Stimulated activated memory B cell treated with anti-CD40 and anti-IgM and Interleukin-4, amounts not matched to agents 10 μg/mL and 1 μg/mL and 100 μg/mL, for 72 hours (primary cell): ENCODE data around the gene SMCHD1.

Source experiments
- ATAC-seq: fragments of 150-1000 bp; cut with Tn5 transposase; 2 replicates; pipeline ENCODE4 v1.10.0; 2021
- H3K27ac Mint-ChIP-seq: one replicate; pipeline ENCODE4 v1.8.0; 2022; ENCODE audit warnings: mild to moderate bottlenecking, mixed read lengths
- H3K27me3 Mint-ChIP-seq: one replicate; pipeline ENCODE4 v1.8.0; 2022; ENCODE audit warnings: mixed read lengths
- H3K36me3 Mint-ChIP-seq: one replicate; pipeline ENCODE4 v1.8.0; 2022; ENCODE audit warnings: mixed read lengths
- H3K4me1 Mint-ChIP-seq: one replicate; pipeline ENCODE4 v1.8.0; 2022; ENCODE audit warnings: mixed read lengths
- H3K4me3 Mint-ChIP-seq: one replicate; pipeline ENCODE4 v1.8.0; 2022; ENCODE audit warnings: mild to moderate bottlenecking, moderate library complexity, mixed read lengths
- H3K9me3 Mint-ChIP-seq: one replicate; pipeline ENCODE4 v1.8.0; 2022; ENCODE audit warnings: mixed read lengths

Gene SMCHD1

GRCh38 chr18:2683055-2683454 lies 27.5 kb downstream of the SMCHD1 start:
- Mint-ChIP-seq H3K36me3 (peaks cover 84% of the 10 kb centered on the region), H3K9me3 (peaks cover 13% of the 10 kb centered on the region), H3K27ac (peak overlapping the region; percentile 80), H3K27me3 (no peaks in the 10 kb centered on the region), H3K4me3 (no peak overlapping the region), H3K4me1 (peaks cover 64% of the 10 kb centered on the region)
- no peak for ATAC-seq

- H3K4me1 Mint-ChIP-seq = peaks cover 56% of the 10 kb centered on the region
- no peak overlapping the region for H3K4me3 Mint-ChIP-seq
- H3K9me3 Mint-ChIP-seq = peaks cover 13% of the 10 kb centered on the region
- no peaks in the 10 kb centered on the region for H3K27me3 Mint-ChIP-seq
- H3K27ac Mint-ChIP-seq = peak overlapping the region; percentile 84
- no peak for ATAC-seq
- peaks cover 70% of the 10 kb centered on the region for H3K36me3 Mint-ChIP-seq
Measured at GRCh38 chr18:2686349-2686968, 30.9 kb downstream of the SMCHD1 start.

GRCh38 chr18:2687390-2688001 lies 32.0 kb downstream of the SMCHD1 start:
- Mint-ChIP-seq H3K27ac (peak overlapping the region; percentile 84), H3K4me3 (peak overlapping the region; percentile 58), H3K9me3 (peaks cover 13% of the 10 kb centered on the region), H3K36me3 (peaks cover 72% of the 10 kb centered on the region), H3K27me3 (no peaks in the 10 kb centered on the region), H3K4me1 (peaks cover 51% of the 10 kb centered on the region)
- ATAC-seq = peak; percentile 91

- ATAC-seq = no peak
- H3K4me1 Mint-ChIP-seq = peaks cover 14% of the 10 kb centered on the region
- no peaks in the 10 kb centered on the region for H3K27me3 Mint-ChIP-seq
- no peak overlapping the region for H3K4me3 Mint-ChIP-seq
- H3K27ac Mint-ChIP-seq = no peak overlapping the region
- H3K36me3 Mint-ChIP-seq = peaks cover 32% of the 10 kb centered on the region
- H3K9me3 Mint-ChIP-seq = peaks cover 3% of the 10 kb centered on the region
Measured at GRCh38 chr18:2692508-2692907, 37.0 kb downstream of the SMCHD1 start.

GRCh38 chr18:2697184-2697583 lies 41.7 kb downstream of the SMCHD1 start:
- Mint-ChIP-seq H3K4me1 (no peaks in the 10 kb centered on the region), H3K4me3 (no peak overlapping the region), H3K9me3 (no peaks in the 10 kb centered on the region), H3K36me3 (peaks cover 43% of the 10 kb centered on the region), H3K27me3 (no peaks in the 10 kb centered on the region), H3K27ac (no peak overlapping the region)
- ATAC-seq = no peak

- no peak overlapping the region for H3K4me3 Mint-ChIP-seq
- peak overlapping the region; percentile 49 for H3K27ac Mint-ChIP-seq
- no peak for ATAC-seq
- peaks cover 50% of the 10 kb centered on the region for H3K36me3 Mint-ChIP-seq
- no peaks in the 10 kb centered on the region for H3K4me1 Mint-ChIP-seq
- no peaks in the 10 kb centered on the region for H3K27me3 Mint-ChIP-seq
- no peaks in the 10 kb centered on the region for H3K9me3 Mint-ChIP-seq
Measured at GRCh38 chr18:2699001-2699400, 43.5 kb downstream of the SMCHD1 start.

- H3K27me3 Mint-ChIP-seq = no peaks in the 10 kb centered on the region
- H3K27ac Mint-ChIP-seq = peak overlapping the region; percentile 50
- H3K4me1 Mint-ChIP-seq = peaks cover 22% of the 10 kb centered on the region
- no peak overlapping the region for H3K4me3 Mint-ChIP-seq
- ATAC-seq = no peak
- peaks cover 65% of the 10 kb centered on the region for H3K36me3 Mint-ChIP-seq
- H3K9me3 Mint-ChIP-seq = no peaks in the 10 kb centered on the region
Measured at GRCh38 chr18:2704541-2704940, 49.0 kb downstream of the SMCHD1 start.

- H3K9me3 Mint-ChIP-seq = no peaks in the 10 kb centered on the region
- H3K27me3 Mint-ChIP-seq = no peaks in the 10 kb centered on the region
- H3K4me3 Mint-ChIP-seq = no peak overlapping the region
- ATAC-seq = no peak
- peak overlapping the region; percentile 60 for H3K27ac Mint-ChIP-seq
- H3K36me3 Mint-ChIP-seq = peaks cover 73% of the 10 kb centered on the region
- peaks cover 23% of the 10 kb centered on the region for H3K4me1 Mint-ChIP-seq
Measured at GRCh38 chr18:2706903-2707302, 51.4 kb downstream of the SMCHD1 start.

GRCh38 chr18:2707551-2708168 lies 52.1 kb downstream of the SMCHD1 start:
- H3K27ac Mint-ChIP-seq = no peak overlapping the region
- H3K4me1 Mint-ChIP-seq = peaks cover 28% of the 10 kb centered on the region
- no peak for ATAC-seq
- H3K27me3 Mint-ChIP-seq = no peaks in the 10 kb centered on the region
- peaks cover 76% of the 10 kb centered on the region for H3K36me3 Mint-ChIP-seq
- no peaks in the 10 kb centered on the region for H3K9me3 Mint-ChIP-seq
- no peak overlapping the region for H3K4me3 Mint-ChIP-seq

- peaks cover 71% of the 10 kb centered on the region for H3K36me3 Mint-ChIP-seq
- peaks cover 37% of the 10 kb centered on the region for H3K4me1 Mint-ChIP-seq
- no peak for ATAC-seq
- no peak overlapping the region for H3K4me3 Mint-ChIP-seq
- peak overlapping the region; percentile 29 for H3K27ac Mint-ChIP-seq
- no peaks in the 10 kb centered on the region for H3K9me3 Mint-ChIP-seq
- H3K27me3 Mint-ChIP-seq = no peaks in the 10 kb centered on the region
Measured at GRCh38 chr18:2709316-2709715, 53.8 kb downstream of the SMCHD1 start.

GRCh38 chr18:2714140-2714539 lies 58.6 kb downstream of the SMCHD1 start:
- Mint-ChIP-seq H3K4me3 (no peak overlapping the region), H3K9me3 (no peaks in the 10 kb centered on the region), H3K27me3 (no peaks in the 10 kb centered on the region), H3K27ac (peak overlapping the region; percentile 73), H3K36me3 (peaks cover 74% of the 10 kb centered on the region), H3K4me1 (peaks cover 28% of the 10 kb centered on the region)
- ATAC-seq = no peak

GRCh38 chr18:2715990-2716389 lies 60.5 kb downstream of the SMCHD1 start:
- peak overlapping the region; percentile 69 for H3K27ac Mint-ChIP-seq
- no peak for ATAC-seq
- peaks cover 72% of the 10 kb centered on the region for H3K36me3 Mint-ChIP-seq
- H3K27me3 Mint-ChIP-seq = no peaks in the 10 kb centered on the region
- H3K4me1 Mint-ChIP-seq = peaks cover 34% of the 10 kb centered on the region
- no peaks in the 10 kb centered on the region for H3K9me3 Mint-ChIP-seq
- H3K4me3 Mint-ChIP-seq = no peak overlapping the region

GRCh38 chr18:2716394-2717326 lies 61.1 kb downstream of the SMCHD1 start:
- H3K4me1 Mint-ChIP-seq = peaks cover 40% of the 10 kb centered on the region
- peak overlapping the region; percentile 69 for H3K27ac Mint-ChIP-seq
- peaks cover 74% of the 10 kb centered on the region for H3K36me3 Mint-ChIP-seq
- H3K4me3 Mint-ChIP-seq = no peak overlapping the region
- no peak for ATAC-seq
- H3K27me3 Mint-ChIP-seq = no peaks in the 10 kb centered on the region
- H3K9me3 Mint-ChIP-seq = no peaks in the 10 kb centered on the region

GRCh38 chr18:2717407-2717806 lies 61.9 kb downstream of the SMCHD1 start:
- no peak overlapping the region for H3K4me3 Mint-ChIP-seq
- H3K27me3 Mint-ChIP-seq = no peaks in the 10 kb centered on the region
- H3K27ac Mint-ChIP-seq = no peak overlapping the region
- H3K36me3 Mint-ChIP-seq = peaks cover 70% of the 10 kb centered on the region
- ATAC-seq = no peak
- peaks cover 38% of the 10 kb centered on the region for H3K4me1 Mint-ChIP-seq
- no peaks in the 10 kb centered on the region for H3K9me3 Mint-ChIP-seq

GRCh38 chr18:2719040-2719439 lies 63.5 kb downstream of the SMCHD1 start:
- no peak for ATAC-seq
- Mint-ChIP-seq H3K9me3 (no peaks in the 10 kb centered on the region), H3K36me3 (peaks cover 79% of the 10 kb centered on the region), H3K4me3 (no peak overlapping the region), H3K4me1 (peaks cover 42% of the 10 kb centered on the region), H3K27ac (peak overlapping the region; percentile 72), H3K27me3 (no peaks in the 10 kb centered on the region)
